Measurements from ENCODE around the gene PKLR.

- no peak for TF ChIP-seq CTCF (IDR thresholded peaks at IDR 0.05)
- no peak for TF ChIP-seq EZH2phosphoT487 (IDR thresholded peaks at IDR 0.05)
- TF ChIP-seq EZH2 (IDR thresholded peaks at IDR 0.05), result no peak
Measured at GRCh38 chr1:155305881-155306391, 4.7 kb upstream of the PKLR start.

Data from neural progenitor cell (in vitro differentiated cells).